Heart left ventricle (tissue), 13 donors: ENCODE data around the gene C17orf78.

Experiments used
- POLR2A ChIP-seq, 2 donors: fragments of 450-650 bp; IDR thresholded peaks; one replicate each; pipeline ENCODE4 v1.6.1; 2017; ENCODE audit warnings: antibody characterized with exemption in 2 of 2, mild to moderate bottlenecking in 2 of 2, moderate library complexity in 2 of 2
- TF ChIP-seq, protein P1 (sequence below), 12 donors: fragments of 200-600 bp; sonication (generic) in 4 of 12; IDR thresholded peaks; one replicate each; pipeline versions ENCODE4 v1.5.0 to v1.8.0; 2018 to 2022; ENCODE audit warnings: antibody characterized with exemption in 12 of 12, mild to moderate bottlenecking in 5 of 12
- donor health status: ischemic (EF 13 %, LVEDD 7.1; RV severe dilation, severe dysfunction).
- donor health status: DM: no; HTN: yes; CAD: no.
- donor health status: DM: no; HTN: no; CAD: no.
- donor health status: ischemic (EF 25% LVEDD 6.9; RV normal size, moderate dysfunction).
- donor health status: ischemic (EF 25% LVEDD 5.7; RV mildly dilated, moderate dysfunction).
- donor health status: ischemic (EF 35%, LVEDD 5.7; RV mildly dilated, moderate dysfunction).
- donor health status: nonischemic (EF 11% LVEDD 7.7; RV severe dilation, severe dysfunction).
- donor health status: DM: yes; HTN: yes; CAD: no.
- donor health status: PGD.
- donor health status: ischemic (EF 29% LVEDD 5.4; RV normal size, mild dysfunction).
- donor health status: nonischemic (EF 23%, LVEDD 6.1; RV moderate dilation, normal function).

DNA sequence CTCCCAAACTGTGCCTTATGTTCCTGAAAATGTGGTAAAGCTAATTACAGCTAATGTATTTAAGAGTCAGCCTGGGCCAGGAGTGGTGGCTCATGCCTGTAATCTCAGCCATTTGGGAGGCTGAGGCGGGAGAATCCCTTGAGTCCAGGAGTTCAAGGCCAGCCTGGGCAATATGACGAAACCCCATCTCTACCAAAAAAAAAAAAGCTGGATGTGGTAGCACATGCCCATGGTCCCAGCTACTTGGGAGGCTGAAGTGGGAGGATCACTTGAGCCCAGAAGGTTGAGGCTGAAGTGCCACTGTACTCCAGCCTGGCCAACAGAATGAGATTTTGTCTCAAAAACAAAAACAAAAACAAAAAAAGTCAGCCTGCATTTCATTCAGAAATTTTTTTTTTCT is 33.2 kb upstream of the C17orf78 start:
- TF ChIP-seq, protein P1, sequence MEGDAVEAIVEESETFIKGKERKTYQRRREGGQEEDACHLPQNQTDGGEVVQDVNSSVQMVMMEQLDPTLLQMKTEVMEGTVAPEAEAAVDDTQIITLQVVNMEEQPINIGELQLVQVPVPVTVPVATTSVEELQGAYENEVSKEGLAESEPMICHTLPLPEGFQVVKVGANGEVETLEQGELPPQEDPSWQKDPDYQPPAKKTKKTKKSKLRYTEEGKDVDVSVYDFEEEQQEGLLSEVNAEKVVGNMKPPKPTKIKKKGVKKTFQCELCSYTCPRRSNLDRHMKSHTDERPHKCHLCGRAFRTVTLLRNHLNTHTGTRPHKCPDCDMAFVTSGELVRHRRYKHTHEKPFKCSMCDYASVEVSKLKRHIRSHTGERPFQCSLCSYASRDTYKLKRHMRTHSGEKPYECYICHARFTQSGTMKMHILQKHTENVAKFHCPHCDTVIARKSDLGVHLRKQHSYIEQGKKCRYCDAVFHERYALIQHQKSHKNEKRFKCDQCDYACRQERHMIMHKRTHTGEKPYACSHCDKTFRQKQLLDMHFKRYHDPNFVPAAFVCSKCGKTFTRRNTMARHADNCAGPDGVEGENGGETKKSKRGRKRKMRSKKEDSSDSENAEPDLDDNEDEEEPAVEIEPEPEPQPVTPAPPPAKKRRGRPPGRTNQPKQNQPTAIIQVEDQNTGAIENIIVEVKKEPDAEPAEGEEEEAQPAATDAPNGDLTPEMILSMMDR (IDR thresholded peaks at IDR 0.05): no peak
- no peak for TF ChIP-seq POLR2A (IDR thresholded peaks at IDR 0.05)
